T-helper 1 cell treated with Interleukin-12 subunit alpha and Interleukin-12 subunit beta and Interleukin-4 antibody, amounts not matched to agents 30 ng/mL and 1 ng/mL, for 36 hours (primary cell): Measurements from ENCODE around the gene IP6K2. TPM values are rescaled to one million over a fixed set of nuclear protein-coding genes. Genes with fewer than 3 reads are reported as not detected.

Experiments
- intact Hi-C: fragments of 100-400 bp; cut with micrococcal nuclease; formaldehyde crosslinking; loops from one replicate; pipeline ENCODE4 v1.15.1; 2024
- total RNA-seq: library from RNA; stranded (reverse); gene quantifications from 2 replicates; pipeline ENCODE4 v1.2.3, GENCODE V29; 2022

IP6K2 gene
- total RNA-seq, 1 donor from 2014 or later, result 57.3 TPM

DNA sequence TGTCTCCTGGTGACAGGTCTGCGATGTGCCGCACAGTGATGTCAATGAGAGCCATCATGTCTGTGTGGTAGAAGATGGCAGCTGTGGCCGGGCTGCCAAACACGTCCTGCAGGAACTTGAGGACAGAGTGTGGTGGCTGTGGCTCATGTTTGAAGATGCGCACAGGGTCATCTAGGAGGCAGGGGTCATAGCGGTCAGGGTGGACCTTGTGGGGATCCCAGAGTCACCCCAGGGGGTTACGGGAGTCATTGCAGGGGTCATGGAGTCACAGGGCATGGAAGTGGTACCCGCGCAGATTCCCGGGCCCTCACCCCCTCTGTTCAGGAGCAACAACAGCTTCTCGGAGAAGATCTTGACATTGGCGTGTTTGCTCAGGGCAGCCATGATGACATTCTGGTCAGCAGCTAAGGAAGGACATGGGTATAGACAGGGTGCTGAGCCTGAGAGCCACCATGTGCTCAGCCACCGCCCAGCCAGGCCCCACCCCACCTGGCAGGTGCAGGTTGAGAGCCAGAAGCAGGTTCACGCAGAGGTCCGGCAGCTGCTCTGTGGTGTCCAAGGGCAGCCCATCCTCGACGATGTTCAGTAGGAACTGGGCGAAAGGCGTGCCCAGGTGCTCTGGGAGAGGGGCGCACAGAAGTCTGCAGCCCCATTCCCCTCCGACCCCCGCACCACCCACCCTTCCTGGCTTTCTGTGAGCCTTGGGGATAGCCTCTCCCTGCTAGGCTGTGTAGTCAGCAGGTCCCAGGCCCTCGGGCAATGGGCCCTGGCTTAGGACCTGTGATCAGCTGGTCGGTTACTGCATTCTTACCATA is 38.2 kb downstream of the IP6K2 start:
- intact Hi-C loops, result no loop called here

DNA sequence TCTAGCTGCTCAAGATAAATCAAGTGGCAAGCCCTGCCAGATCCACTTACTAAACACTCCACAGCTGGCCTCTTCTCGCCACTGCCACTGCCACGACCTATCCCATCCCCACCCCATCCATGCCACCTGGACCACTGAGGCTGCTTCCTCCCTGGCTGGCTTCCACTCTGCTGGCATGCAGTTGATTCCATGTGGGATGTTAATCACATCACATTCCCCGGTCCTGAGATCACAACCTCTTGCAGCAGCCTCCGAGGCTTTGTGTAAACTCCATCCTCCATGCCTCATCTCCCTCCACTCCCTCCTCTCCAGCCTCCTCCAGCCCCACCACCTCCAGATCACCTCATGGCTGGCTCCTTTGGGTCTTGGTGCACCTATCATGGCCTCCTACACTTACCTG is 39.0 kb downstream of the IP6K2 start:
- intact Hi-C loops, result no loop called here

- intact Hi-C loops, result no loop called here
Measured at GRCh38 chr3:48674505-48674904, 42.5 kb downstream of the IP6K2 start.

DNA sequence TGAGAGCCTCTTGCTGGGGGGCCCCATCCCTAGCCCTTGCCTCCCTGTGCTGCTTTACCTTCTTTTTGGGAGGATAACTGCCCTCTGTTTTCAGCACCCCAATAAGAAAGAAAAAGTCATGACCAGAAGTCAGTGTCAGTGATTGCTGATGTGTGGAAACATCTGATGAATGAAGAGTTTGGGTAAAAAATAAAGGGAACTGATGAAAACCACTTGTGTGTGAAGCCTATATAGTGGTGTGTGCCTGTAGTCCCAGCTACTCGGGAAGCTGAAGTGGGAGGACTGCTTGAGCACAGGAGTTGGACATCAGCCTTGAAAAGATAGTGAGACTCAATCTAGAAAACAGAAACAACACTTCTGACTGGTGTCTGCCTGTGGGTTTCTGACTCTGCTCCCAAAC is 44.5 kb downstream of the IP6K2 start:
- intact Hi-C loops, result no loop called here

- intact Hi-C loops, result loop anchor here (1.0 to 10.0 kb wide), 9 partner anchors 9 to 342 kb away; partner anchors contain the start of genes ATRIP, CCDC51, IP6K2 and NCKIPSD
Measured at GRCh38 chr3:48664929-48665328, 52.1 kb downstream of the IP6K2 start.

DNA sequence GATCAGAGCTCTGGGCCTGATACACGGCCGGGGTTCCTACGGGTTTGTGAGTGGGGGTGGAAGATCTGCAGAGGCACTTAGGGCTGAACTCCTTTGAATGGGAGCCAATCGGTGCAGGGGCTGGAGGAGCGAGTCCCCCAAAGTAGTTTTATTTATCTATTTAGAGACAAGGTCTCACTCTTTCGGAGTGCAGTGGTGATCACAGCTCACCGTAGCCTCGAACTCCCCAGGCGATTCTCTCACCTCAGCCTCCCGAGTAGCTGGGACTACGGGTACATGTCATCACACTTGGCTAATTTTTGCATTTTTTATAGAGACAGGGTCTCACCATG is 52.7 kb downstream of the IP6K2 start:
- intact Hi-C loops, result loop anchor here (1.0 to 10.0 kb wide), 9 partner anchors 8 to 343 kb away; partner anchors contain the start of genes ATRIP, CCDC51, IP6K2 and NCKIPSD

GRCh38 chr3:48663489-48664312 is 53.3 kb downstream of the IP6K2 start:
- intact Hi-C loops, result loop anchor here (1.0 to 10.0 kb wide), 9 partner anchors 7 to 344 kb away; partner anchors contain the start of genes ATRIP, CCDC51, IP6K2 and NCKIPSD

DNA sequence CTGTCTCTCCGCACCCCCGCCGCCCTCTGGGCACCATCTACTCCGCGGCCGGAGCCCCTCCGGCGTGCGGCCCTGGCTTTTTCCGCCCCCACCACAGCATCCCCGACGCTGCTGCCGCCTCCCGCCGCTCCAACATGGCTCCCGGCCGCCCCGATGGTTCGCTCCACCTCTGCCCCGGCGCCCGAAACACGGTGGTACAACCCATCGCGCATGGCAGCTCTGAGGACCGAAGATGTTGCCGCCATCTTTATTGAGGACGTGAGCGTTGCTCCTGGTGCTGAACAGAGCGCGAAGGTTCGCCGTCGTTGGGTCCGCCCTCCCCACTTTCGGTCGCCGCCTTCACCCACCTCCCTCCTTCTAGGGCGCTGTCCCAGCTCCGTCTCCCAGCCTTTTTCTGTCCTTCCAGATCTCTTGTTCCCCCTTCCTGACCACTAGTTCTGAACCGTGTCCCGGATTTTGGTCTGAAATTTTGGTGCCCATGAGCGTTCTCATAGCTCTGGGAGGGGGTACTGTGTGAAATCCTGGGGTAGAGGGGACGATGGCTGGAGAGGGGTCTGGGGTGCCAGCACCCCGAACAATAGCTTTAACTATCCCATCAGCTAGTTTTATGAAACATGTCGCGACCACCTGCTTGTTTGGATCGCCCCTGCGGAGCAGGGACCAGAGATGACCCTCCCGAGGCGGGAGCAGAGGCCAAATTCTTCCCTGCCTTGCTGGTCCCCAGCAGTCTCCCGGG is 54.1 kb downstream of the IP6K2 start, which contains the start of gene CELSR3:
Gene CELSR3, minus strand, starts transcription at position 134 of the 736 bp plus-strand sequence. CDS start 252 bp downstream, outside the sequence.
- intact Hi-C loops, result loop anchor here (5.0 to 10.0 kb wide), 2 partner anchors 218 to 344 kb away; partner anchors contain the start of genes ATRIP, CCDC51, TMA7 and WDR6

DNA sequence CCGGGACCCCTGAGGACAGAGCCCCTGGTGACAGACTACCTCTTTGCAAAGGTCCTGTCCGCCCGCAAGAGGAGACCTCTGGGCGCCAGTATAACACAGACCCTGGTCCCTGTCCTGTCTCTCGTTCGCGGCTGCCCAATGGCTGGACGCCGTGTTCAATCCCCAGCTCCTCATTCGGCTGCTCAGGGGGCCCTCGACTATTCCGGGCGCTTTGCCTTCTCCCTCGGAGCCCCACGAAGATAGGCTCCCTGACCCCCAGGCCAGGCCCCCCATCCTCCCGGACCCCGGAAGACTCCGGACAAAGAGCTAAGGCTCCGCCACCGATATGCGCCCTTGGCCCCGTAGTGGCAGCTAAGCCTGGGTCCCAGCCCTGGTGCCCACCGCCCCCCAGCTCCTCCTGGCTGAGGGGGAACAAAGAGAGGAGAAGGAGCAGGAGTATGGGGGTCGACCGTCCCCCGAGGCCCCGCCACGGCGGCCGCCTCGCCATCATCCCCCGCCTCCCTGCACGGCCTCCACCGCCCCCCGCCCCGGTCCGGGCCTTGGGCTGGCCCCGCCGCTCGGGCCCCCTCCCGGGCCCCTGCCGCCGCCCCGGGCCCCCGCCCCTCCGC is 54.8 kb downstream of the IP6K2 start:
- intact Hi-C loops, result loop anchor here (5.0 to 10.0 kb wide), 2 partner anchors 217 to 345 kb away; partner anchors contain the start of genes ATRIP, CCDC51, TMA7 and WDR6

GRCh38 chr3:48661501-48662144 is 55.4 kb downstream of the IP6K2 start:
- intact Hi-C loops, result loop anchor here (5.0 to 10.0 kb wide), 2 partner anchors 217 to 346 kb away; partner anchors contain the start of genes ATRIP, CCDC51, TMA7 and WDR6

DNA sequence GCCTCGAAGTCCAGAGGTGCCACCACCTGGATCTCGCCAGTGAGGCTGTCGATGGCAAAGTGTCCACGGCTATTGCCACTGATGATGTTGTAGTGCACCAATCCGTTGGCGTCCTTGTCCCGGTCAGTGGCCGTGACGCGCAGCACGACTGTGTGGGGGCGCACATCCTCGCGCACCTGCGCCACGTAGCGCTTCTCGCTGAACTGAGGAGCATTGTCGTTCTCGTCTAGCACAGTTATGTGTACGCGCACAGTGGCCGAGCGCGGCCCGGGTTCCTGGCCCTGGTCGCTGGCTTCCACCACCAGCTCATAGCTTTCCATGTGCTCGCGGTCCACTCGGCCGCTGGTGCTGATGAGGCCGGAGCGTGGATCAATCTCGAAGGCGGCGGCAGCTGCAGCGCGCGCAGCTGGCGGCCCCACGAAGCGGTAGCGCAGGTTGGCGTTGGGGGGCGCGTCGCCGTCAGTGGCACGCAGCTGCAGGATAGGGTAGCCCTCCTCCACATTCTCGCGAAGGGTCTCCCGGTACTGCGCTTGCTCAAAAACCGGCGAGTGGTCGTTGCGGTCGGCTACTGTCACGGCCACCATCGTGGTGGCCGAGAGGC is 56.1 kb downstream of the IP6K2 start:
- intact Hi-C loops, result loop anchor here (5.0 to 10.0 kb wide), 2 partner anchors 216 to 346 kb away; partner anchors contain the start of genes ATRIP, CCDC51, TMA7 and WDR6

GRCh38 chr3:48656841-48657281 is 60.2 kb downstream of the IP6K2 start:
- intact Hi-C loops, result loop anchor here (1.0 to 5.0 kb wide), 8 partner anchors 7 to 1642 kb away; partner anchors contain the start of genes HYAL3, IP6K2, NAA80 and NME6

- intact Hi-C loops, result loop anchor here (1.0 to 5.0 kb wide), 8 partner anchors 8 to 1643 kb away; partner anchors contain the start of genes HYAL3, IP6K2, NAA80 and NME6
Measured at GRCh38 chr3:48656061-48656840, 60.8 kb downstream of the IP6K2 start.

GRCh38 chr3:48655606-48656005 is 61.4 kb downstream of the IP6K2 start:
- intact Hi-C loops, result loop anchor here (1.0 to 5.0 kb wide), 8 partner anchors 9 to 1643 kb away; partner anchors contain the start of genes HYAL3, IP6K2, NAA80 and NME6

- intact Hi-C loops, result loop anchor here (5.0 kb wide), 1 partner anchor 353 kb away; the partner anchor contains the start of gene NME6
Measured at GRCh38 chr3:48655063-48655462, 62.0 kb downstream of the IP6K2 start.

- intact Hi-C loops, result no loop called here
Measured at GRCh38 chr3:48652923-48653715, 63.9 kb downstream of the IP6K2 start.

DNA sequence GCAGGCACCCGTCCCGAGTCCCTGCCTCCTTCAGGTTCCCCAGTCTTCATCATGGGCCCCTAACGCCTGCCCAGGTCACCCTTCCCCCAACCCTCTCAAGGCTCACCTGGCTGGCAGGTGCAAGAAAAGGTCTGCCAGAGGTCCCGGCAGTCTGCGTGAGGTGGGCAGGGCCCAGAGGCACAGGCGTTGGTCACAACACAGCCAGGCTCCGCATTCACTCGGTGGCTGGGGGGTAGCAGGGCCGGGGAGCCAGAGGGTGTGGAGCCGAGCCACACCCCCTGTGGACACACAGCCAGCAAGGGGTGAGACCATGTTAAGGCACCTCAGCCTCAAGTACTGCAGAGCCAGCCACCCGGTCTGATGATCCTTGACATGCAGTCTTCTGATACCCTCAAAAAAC is 65.2 kb downstream of the IP6K2 start:
- intact Hi-C loops, result no loop called here
